8988T (cell line): ENCODE measurements around the gene TBC1D17.

Experiments
- DNase-seq: peaks from one replicate; pipeline ENCODE4 v3.0.0; 2011

TBC1D17 gene

GRCh38 chr19:49895566-49896297 lies 18.2 kb downstream of the TBC1D17 start:
- no peak for DNase-seq

- no peak for DNase-seq
Measured at GRCh38 chr19:49896863-49897621, 19.5 kb downstream of the TBC1D17 start, which contains the start of gene IL4I1. TSS of gene IL4I1 (minus strand) at chr19:49896887. CDS start at chr19:49896160, 727 bp downstream.

- no peak for DNase-seq
Measured at GRCh38 chr19:49904136-49904535, 26.6 kb downstream of the TBC1D17 start.

GRCh38 chr19:49906879-49907564 lies 29.5 kb downstream of the TBC1D17 start:
- DNase-seq: no peak

- DNase-seq: no peak
Measured at GRCh38 chr19:49907745-49908446, 30.4 kb downstream of the TBC1D17 start.

- no peak for DNase-seq
Measured at GRCh38 chr19:49908480-49909420, 31.2 kb downstream of the TBC1D17 start.

- DNase-seq: no peak
Measured at GRCh38 chr19:49910179-49910578, 32.7 kb downstream of the TBC1D17 start.

GRCh38 chr19:49911381-49912145 lies 34.1 kb downstream of the TBC1D17 start:
- no peak for DNase-seq

GRCh38 chr19:49912965-49913685 lies 35.6 kb downstream of the TBC1D17 start:
- DNase-seq: no peak

GRCh38 chr19:49913720-49914119 lies 36.2 kb downstream of the TBC1D17 start:
- no peak for DNase-seq

- DNase-seq: no peak
Measured at GRCh38 chr19:49915271-49915670, 37.8 kb downstream of the TBC1D17 start.

GRCh38 chr19:49916839-49917733 lies 39.6 kb downstream of the TBC1D17 start:
- DNase-seq: no peak

- no peak for DNase-seq
Measured at GRCh38 chr19:49918089-49918488, 40.6 kb downstream of the TBC1D17 start.

GRCh38 chr19:49920624-49921363 lies 43.3 kb downstream of the TBC1D17 start:
- no peak for DNase-seq

- no peak for DNase-seq
Measured at GRCh38 chr19:49921871-49922795, 44.6 kb downstream of the TBC1D17 start.

GRCh38 chr19:49923055-49924003 lies 45.8 kb downstream of the TBC1D17 start:
- DNase-seq: no peak
